Activated CD4-positive, alpha-beta T cell treated with anti-CD3 and anti-CD28 coated beads, Interleukin-2, Interleukin-4, amounts not matched to agents 100 ng/mL and 50 ng/mL, durations not matched to agents 16 hours and 8 hours (primary cell): ENCODE measurements around the gene GET4.

ENCODE experiments used
- DNase-seq: peaks from one replicate; pipeline ENCODE4 v3.0.0-alpha.2; 2020; ENCODE audit warnings: low spot score

The GET4 gene

GRCh38 chr7:886626-887487 lies 10.5 kb downstream of the GET4 start:
- no peak for DNase-seq

DNA sequence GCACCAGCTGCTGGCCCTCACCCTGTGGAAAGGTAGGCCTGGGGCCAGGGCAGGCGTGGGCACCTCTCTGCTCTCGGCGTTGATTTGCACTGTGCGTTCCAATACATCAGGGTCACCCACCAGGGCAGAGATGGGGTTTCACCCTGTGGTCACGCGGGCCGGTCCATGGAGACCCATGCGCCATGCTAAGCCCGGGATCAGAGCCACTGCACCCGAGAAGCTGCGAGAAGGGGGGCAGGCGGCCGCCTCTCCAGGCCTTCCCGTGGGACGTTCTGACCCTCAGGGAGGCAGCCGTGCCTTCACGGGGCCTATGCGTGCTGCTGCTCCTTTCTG lies 11.1 kb downstream of the GET4 start:
- no peak for DNase-seq

GRCh38 chr7:888081-889024 lies 12.0 kb downstream of the GET4 start:
- no peak for DNase-seq

DNA sequence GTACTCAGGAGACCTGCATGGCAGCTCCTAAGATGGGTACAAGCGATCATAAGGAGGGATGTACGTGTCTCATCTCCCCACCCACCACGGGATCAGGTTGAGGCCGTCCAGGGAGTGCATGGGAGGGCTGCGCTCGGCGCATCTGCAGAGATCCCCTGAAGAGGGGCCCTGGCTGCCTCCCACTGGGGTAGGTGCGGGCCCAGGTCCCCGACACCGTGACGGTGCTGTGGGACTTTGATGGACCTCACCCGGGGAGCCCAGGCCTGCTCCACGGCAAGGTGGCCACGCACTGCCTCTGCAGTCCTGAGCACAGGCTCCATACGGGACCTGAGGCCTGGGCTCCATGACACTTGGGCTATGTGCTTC lies 12.7 kb downstream of the GET4 start:
- no peak for DNase-seq

DNA sequence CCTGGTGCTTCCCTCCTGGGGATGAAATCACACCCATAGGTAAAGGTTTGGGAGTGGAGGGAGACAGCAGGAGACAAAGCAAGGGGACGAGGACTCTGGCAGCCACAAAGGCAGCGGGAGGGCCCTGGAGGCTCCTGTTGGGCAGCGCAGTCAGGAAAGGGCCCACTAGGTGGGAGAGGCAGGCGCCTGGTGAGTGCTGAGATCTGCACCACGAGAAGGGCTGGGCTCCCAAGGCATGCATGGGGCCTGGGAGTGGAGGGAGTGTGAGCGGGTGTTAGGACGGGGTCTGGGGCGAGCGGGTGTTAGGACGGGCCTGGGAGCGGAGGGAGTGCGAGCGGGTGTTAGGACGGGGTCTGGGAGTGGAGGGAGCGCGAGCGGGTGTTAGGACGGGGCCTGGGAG lies 13.0 kb downstream of the GET4 start:
- DNase-seq, result no peak

DNA sequence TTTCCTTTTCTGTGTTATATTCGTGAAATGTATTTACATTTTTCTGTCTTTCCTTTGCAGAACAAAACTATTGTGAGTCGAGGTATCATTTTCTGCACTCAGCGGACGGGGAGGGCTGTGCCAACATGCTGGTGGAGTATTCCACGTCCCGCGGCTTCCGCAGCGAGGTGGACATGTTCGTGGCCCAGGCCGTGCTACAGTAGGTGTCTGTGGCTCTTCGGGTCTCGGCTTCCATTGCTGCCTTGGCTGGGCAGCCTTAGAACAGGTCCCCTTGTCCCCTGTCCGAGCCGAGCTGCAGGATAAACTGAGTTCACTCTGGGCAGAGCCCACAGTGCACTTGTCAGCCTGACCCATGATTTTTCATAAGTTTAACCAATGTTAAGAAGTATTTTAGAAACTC lies 14.5 kb downstream of the GET4 start:
- no peak for DNase-seq

DNA sequence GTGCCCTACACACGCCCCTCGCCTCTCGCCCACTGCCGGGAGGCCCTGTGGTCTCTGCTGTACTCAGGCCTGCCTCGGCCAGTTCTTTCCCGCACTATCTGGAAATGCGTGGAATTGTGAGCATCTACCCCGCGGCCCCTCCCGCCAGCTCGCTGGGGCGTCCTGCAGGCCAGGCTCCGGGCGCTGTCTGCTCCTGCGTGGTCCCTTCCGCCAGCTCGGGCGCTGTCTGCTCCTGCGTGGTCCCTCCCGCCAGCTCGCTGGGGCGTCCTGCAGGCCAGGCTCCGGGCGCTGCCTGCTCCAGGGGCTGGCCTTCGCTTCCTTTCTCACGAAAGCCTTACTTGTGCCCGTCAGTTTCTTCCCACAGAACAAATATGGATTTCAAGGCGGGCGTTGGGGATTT lies 14.9 kb downstream of the GET4 start:
- no peak for DNase-seq

GRCh38 chr7:891805-892204 lies 15.5 kb downstream of the GET4 start:
- DNase-seq, result no peak

- no peak for DNase-seq
Measured at GRCh38 chr7:892648-893593, 16.6 kb downstream of the GET4 start.

DNA sequence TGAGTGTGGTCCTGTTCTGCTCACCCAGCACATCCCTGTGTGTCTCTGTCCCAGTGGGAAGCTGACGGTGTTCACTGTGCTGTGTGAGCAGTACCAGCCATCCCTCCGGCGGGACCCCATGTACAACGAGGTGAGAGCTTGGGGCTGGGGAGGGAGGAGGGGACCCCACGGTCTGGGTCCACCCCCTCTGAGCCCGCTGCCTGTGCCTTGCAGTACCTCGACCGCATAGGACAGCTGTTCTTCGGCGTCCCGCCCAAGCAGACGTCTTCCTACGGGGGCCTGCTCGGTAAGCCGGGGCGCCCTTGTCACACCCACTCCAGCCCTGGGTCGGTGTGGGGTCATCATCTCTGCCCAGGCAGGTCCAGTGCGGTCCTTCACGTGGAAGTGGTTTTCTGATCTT lies 17.3 kb downstream of the GET4 start:
- DNase-seq, result no peak

DNA sequence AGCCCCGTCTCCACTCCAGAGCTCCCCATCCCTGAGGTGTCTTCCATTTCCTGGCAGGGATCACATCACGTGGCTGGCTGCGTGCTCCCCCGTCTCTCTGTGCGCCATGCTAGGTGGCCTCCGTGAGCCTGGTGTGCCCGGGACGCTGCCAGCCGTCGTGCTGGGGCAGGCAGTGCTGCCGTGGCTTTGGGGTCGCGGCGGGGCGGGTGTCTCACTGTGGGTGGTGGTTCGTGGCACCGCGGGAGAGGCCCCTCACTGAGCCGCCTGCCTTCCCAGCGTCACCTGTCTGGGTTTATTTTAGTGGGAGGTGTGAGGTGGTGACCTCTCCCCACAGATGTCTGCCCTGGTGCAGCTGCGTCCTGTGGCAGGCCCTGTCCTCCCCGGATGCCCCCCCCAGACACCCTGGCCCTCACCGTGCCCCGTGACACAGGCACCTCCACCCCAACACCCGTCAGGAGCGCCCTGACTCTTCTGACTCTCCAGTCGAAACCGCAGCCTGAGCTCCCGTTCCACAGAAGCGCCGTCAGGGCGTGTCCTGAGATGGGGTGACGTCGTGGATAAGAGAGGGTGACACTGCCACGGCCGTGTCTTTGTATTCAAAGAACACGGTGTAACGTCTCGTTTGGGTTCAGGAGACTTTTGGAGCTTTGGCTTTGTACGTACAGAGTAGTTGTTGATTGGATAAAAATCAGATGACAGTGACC lies 18.0 kb downstream of the GET4 start:
- no peak for DNase-seq

DNA sequence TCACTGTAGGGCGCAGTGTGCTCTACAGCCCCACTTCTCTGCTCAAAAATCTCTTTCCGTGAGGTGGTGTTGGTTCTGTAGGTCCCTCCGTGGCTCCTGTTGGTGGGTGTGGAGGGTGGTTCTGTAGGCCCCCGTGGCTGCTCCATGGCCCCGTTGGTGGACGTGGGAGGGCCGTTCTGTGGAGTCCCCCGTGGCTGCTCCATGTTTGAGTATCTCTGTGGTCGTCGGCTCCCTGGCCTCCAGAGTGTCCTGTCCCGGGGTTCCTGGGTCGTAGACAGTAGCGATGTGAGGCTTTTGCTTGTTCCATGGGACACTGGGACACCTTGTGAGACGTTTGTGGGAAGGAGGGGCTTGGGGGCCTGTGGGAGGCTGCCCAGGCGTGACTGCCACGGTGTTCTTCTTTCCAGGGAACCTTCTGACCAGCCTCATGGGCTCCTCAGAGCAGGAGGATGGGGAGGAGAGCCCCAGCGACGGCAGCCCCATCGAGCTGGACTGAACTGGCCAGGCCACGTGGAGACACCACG lies 18.6 kb downstream of the GET4 start:
- no peak for DNase-seq

GRCh38 chr7:895451-896052 lies 19.2 kb downstream of the GET4 start:
- DNase-seq, result no peak

DNA sequence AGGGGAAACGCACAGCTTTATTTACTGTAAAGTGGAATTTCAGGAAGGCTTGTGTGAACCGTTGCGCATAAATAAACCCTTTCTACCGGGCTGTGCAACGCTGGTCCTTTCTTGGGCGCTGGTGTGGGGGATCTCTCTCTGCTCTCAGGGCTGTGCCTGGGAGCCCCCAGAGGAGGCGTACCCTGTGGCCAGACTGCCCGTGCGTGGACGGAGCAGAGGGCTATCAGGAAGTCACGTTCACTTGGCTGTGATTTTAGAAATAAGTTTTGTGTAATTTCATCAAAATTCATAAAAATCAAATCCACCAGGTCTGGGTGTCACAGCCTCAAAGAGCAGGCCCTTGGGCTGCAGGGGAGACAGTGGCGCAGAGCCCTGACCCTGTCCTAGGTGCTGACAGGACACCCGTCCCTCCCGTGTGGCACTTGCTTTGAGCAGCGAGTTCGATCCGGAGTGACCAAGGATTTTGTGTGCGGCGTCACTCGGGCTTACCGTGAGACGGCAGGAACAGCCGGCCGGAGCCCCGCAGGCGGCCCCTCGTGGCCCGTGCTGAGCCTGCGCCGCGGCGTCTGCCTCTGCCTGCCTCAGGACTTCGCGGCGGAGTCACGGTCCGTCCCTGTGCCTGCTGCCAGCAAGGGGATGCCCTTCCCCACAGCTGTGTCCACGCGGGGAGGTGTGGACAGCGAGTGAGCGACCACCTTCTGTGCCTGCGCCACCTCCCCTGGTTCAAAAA lies 20.2 kb downstream of the GET4 start:
- DNase-seq, result no peak

DNA sequence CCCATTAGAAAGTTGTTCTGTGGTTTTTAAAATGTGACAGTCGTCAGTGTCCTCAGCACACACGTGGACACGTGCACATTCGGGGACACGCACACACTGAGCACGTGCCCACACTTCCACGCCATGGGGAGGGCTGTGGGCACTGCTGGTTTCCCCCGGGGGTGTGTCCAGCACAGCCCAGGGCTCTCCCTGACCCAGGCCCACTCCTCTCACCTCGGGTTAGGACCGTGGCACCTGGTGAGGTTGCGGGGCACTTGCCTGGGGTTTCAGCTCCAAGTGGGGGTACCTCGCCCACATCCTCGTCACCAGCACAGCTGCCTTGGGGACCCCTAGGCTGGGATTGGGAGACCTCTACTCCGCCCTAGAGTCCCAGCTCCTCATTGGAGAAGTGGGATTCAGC lies 20.7 kb downstream of the GET4 start:
- DNase-seq, result no peak

- DNase-seq, result no peak
Measured at GRCh38 chr7:897771-898376, 21.5 kb downstream of the GET4 start.

- no peak for DNase-seq
Measured at GRCh38 chr7:898460-898854, 22.1 kb downstream of the GET4 start.

GRCh38 chr7:898855-899681 lies 22.7 kb downstream of the GET4 start:
- no peak for DNase-seq

DNA sequence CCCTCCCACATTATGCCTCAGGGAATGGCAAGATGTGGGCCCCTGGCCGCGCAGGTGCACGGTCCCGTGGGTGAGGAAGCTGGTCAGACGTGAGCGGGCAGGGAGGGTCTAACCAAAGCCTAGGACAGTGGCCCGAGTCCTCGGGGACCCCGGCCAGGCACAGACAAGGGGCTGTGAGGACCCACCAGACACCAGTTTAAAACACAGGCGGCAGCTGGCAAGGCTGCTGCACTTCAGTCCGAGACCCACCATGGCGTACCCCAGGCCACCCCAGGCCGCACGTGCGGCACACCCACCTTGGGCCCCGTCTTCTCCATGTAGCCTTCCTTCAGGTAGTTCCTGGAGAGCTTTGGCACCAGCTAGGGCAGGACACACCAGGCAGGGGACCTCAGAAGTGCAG lies 23.5 kb downstream of the GET4 start:
- DNase-seq, result no peak
